B cell (primary cell): ENCODE measurements around the gene PGP. TPM values are rescaled to one million over a fixed set of nuclear protein-coding genes. Genes with fewer than 3 reads are reported as not detected.

Experiments
- ATAC-seq: fragments of 200-7000 bp; cut with Tn5 transposase; one replicate; pipeline ENCODE4 v1.10.0; 2021; ENCODE audit warnings: low read depth, mild to moderate bottlenecking, moderate number of reproducible peaks, moderate library complexity
- CTCF ChIA-PET: fragments of 350-600 bp; sonication (Branson Sonifier 250); formaldehyde crosslinking; loops from one replicate; lab custom pipeline; 2021; ENCODE audit warnings: antibody characterized with exemption, inconsistent platforms; lab: Charles Lee
- POLR2A ChIA-PET: fragments of 350-600 bp; sonication (Branson Sonifier 250); formaldehyde crosslinking; loops from one replicate; lab custom pipeline; 2021; ENCODE audit warnings: antibody characterized with exemption; lab: Charles Lee
- DNase-seq: peaks from one replicate; pipeline ENCODE4 v3.0.0; 2013
- H2AFZ ChIP-seq: 2 replicates; pipeline ENCODE4 v1.6.1; 2012; ENCODE audit warnings: mild to moderate bottlenecking, low read depth, low read length; ENCODE audit not compliant: insufficient read depth, poor library complexity, severe bottlenecking
- H3K27ac ChIP-seq, 2 donors: 1 replicate in 1 of 2; 2 replicates in 1 of 2; pipeline ENCODE4 v1.5.1; 2012 to 2013; ENCODE audit warnings: low read length in 2 of 2, mild to moderate bottlenecking in 2 of 2, moderate library complexity in 1 of 2
- H3K27me3 ChIP-seq, 4 experiments: fragments of 200-600 bp in 1 of 4; sonication (generic) in 1 of 4; replicated peaks in 1 of 4; 1 replicate in 2 of 4; 2 replicates in 2 of 4; pipeline versions ENCODE4 v1.6.1 to v1.7.0; 2013 to 2016; ENCODE audit warnings: low read length in 3 of 4, mild to moderate bottlenecking in 2 of 4, mixed read lengths in 1 of 4, moderate library complexity in 1 of 4; ENCODE audit not compliant: insufficient read depth in 4 of 4, control insufficient read depth in 3 of 4; ENCODE audit errors: control extremely low read depth in 1 of 4
- H3K36me3 ChIP-seq, 2 experiments: replicated peaks in 1 of 2; 1 replicate in 1 of 2; 2 replicates in 1 of 2; pipeline versions ENCODE4 v1.6.1 to v1.7.1; 2013; ENCODE audit warnings: low read length in 1 of 2; ENCODE audit not compliant: insufficient read depth in 2 of 2, control insufficient read depth in 1 of 2; ENCODE audit errors: control extremely low read depth in 1 of 2, extremely low read depth in 1 of 2
- H3K4me1 ChIP-seq, 2 donors: fragments of 200-600 bp in 1 of 2; sonication (generic) in 1 of 2; 1 replicate in 1 of 2; 2 replicates in 1 of 2; pipeline versions ENCODE4 v1.5.1 to v1.6.1; 2013 to 2017; ENCODE audit warnings: low read length in 2 of 2; ENCODE audit not compliant: control insufficient read depth in 2 of 2, insufficient read depth in 2 of 2
- H3K4me2 ChIP-seq: replicated peaks from 2 replicates; pipeline ENCODE3; 2012; ENCODE audit warnings: mild to moderate bottlenecking, low read depth, low read length; ENCODE audit not compliant: poor library complexity, severe bottlenecking
- H3K4me3 ChIP-seq, 5 experiments: fragments of 200-600 bp in 1 of 5; sonication (generic) in 1 of 5; 1 replicate in 3 of 5; 2 replicates in 2 of 5; pipeline versions ENCODE4 v1.5.1 to v1.7.0; 2011 to 2016; ENCODE audit warnings: low read length in 4 of 5, mild to moderate bottlenecking in 4 of 5, low read depth in 2 of 5, control low read depth in 1 of 5, moderate library complexity in 1 of 5; ENCODE audit not compliant: insufficient read depth in 1 of 5; ENCODE audit errors: control extremely low read depth in 1 of 5, extremely low read depth in 1 of 5
- H3K79me2 ChIP-seq: fragments of 200-600 bp; sonication (generic); one replicate; pipeline ENCODE4 v1.6.0; 2016; ENCODE audit warnings: low read length; ENCODE audit not compliant: control insufficient read depth, insufficient read depth
- H3K9ac ChIP-seq: fragments of 200-600 bp; sonication (generic); 2 replicates; pipeline ENCODE4 v1.6.1; 2017; ENCODE audit warnings: mild to moderate bottlenecking, low read length, moderate library complexity
- H3K9me3 ChIP-seq, 3 donors: one replicate each; pipeline versions ENCODE4 v1.6.1 to v1.7.1; 2013; ENCODE audit warnings: low read length in 2 of 3; ENCODE audit not compliant: control insufficient read depth in 2 of 3, insufficient read depth in 1 of 3; ENCODE audit errors: control extremely low read depth in 1 of 3
- H4K20me1 ChIP-seq: 2 replicates; pipeline ENCODE4 v1.6.0; 2012; ENCODE audit warnings: mild to moderate bottlenecking, low read length; ENCODE audit not compliant: insufficient read depth, control insufficient read depth, poor library complexity, severe bottlenecking
- H3K27ac Mint-ChIP-seq: one replicate; pipeline ENCODE4 v1.8.0; 2021; ENCODE audit warnings: mixed read lengths
- H3K27me3 Mint-ChIP-seq: one replicate; pipeline ENCODE4 v1.8.0; 2021; ENCODE audit warnings: mixed read lengths
- H3K4me1 Mint-ChIP-seq: one replicate; pipeline ENCODE4 v1.8.0; 2021; ENCODE audit warnings: mixed read lengths
- H3K4me3 Mint-ChIP-seq: one replicate; pipeline ENCODE4 v1.8.0; 2021; ENCODE audit warnings: mixed read lengths
- H3K9me3 Mint-ChIP-seq: one replicate; pipeline ENCODE4 v1.8.0; 2022; ENCODE audit warnings: mixed read lengths; ENCODE audit not compliant: insufficient read depth
- CTCF ChIP-seq: fragments of 200-600 bp; IDR thresholded peaks from one replicate; pipeline ENCODE4 v1.8.0; 2022; ENCODE audit warnings: antibody characterized with exemption, mild to moderate bottlenecking
- EZH2 ChIP-seq: IDR thresholded peaks from 2 replicates; pipeline ENCODE4 v1.6.1; 2012; ENCODE audit warnings: borderline replicate concordance, low read depth, mild to moderate bottlenecking, moderate library complexity, low read length; ENCODE audit not compliant: insufficient read depth, poor library complexity, severe bottlenecking
- WGBS: methylation state at CpG from one replicate; pipeline ENCODE4 v1.1.5; 2013; ENCODE audit warnings: missing lambda C conversion rate; ENCODE audit not compliant: insufficient coverage; 5-methylcytosine and 5-hydroxymethylcytosine counted together
- intact Hi-C: fragments of 100-400 bp; cut with micrococcal nuclease; formaldehyde crosslinking; loops from one replicate; pipeline ENCODE4 v1.10.0; 2022
- polyA plus RNA-seq: library from polyadenylated mRNA; depleted of rRNA; stranded (reverse); fragments of >200 nt; gene quantifications from 2 replicates; pipeline ENCODE4 v1.2.3, GENCODE V29; 2012
- total RNA-seq, 2 donors: library from RNA; stranded (reverse); fragments of 120-200 nt in 1 of 2; gene quantifications; 1 replicate in 1 of 2; 2 replicates in 1 of 2; pipeline versions ENCODE4 v1.2.3 to v1.2.4, GENCODE V29; 2013 to 2022

The PGP gene
- total and polyA plus RNA-seq, 2 donors (not counting 1 experiment from before 2014, with no cell fraction given): 15.4 to 16.5 TPM

GRCh38 chr16:2196162-2196980, 18.3 kb downstream of the PGP start, which contains the start of gene CASKIN1:
Gene CASKIN1, minus strand, starts transcription at chr16:2196605. Its CDS starts 173 bp downstream, at chr16:2196432.
- Histone ChIP-seq H3K27ac (no peak within 1 kb of the TSS), H3K27me3 (peaks cover 0 to 50% (median 20%) of the 10 kb centered on the region in 4 experiments), H4K20me1 (no peaks in the 10 kb centered on the region), H3K79me2 (no peaks in the 10 kb centered on the region), H2AFZ (peak within 1 kb of the TSS; percentile 22), H3K4me1 (peaks cover 12 to 22% of the 10 kb centered on the region in 2 donors), H3K4me2 (peak within 1 kb of the TSS; percentile 83), H3K4me3 (peak within 1 kb of the TSS in 3 of 5 experiments; percentile 15 to 44 (median 28)), H3K9me3 (peaks cover 0 to 6% (median 0%) of the 10 kb centered on the region in 3 donors), H3K9ac (peak within 1 kb of the TSS; percentile 47), H3K36me3 (no peaks in the 10 kb centered on the region)
- under 1% methylated on average over 122 of the region's 129 CpGs for WGBS
- ATAC-seq (peak; percentile 41), DNase-seq (peak; percentile 51)
- POLR2A ChIA-PET: interaction anchor here (0.5 kb wide), 1 partner anchor 292 kb away, joined by 4 read pairs; no protein-coding TSS in a partner anchor
- no peaks in the 10 kb centered on the region for H3K9me3 Mint-ChIP-seq
- CTCF ChIA-PET: interaction anchor here (1.8 to 4.7 kb wide), 2 partner anchors 55 to 73 kb away, joined by 10 to 71 read pairs; partner anchors contain the start of genes ECI1 and RNPS1
- H3K4me1 Mint-ChIP-seq: peaks cover 10% of the 10 kb centered on the region
- H3K27ac Mint-ChIP-seq: no peak within 1 kb of the TSS
- TF ChIP-seq EZH2 (no peak), CTCF (no peak)
- H3K4me3 Mint-ChIP-seq: peak within 1 kb of the TSS; percentile 67
- H3K27me3 Mint-ChIP-seq: peaks cover 33% of the 10 kb centered on the region
- intact Hi-C loops: loop anchor here (10.0 kb wide), 2 partner anchors 148 to 408 kb away; partner anchors contain the start of gene ABCA3
